GM23338 (cell line): ENCODE results near the gene BAHCC1. TPM values are rescaled to one million over a fixed set of nuclear protein-coding genes. Genes with fewer than 3 reads are reported as not detected.

ENCODE experiments used
- ATAC-seq: fragments of 200-7000 bp; cut with Tn5 transposase; 3 replicates; pipeline ENCODE4 v1.9.1; 2020
- DNase-seq: peaks from one replicate; pipeline ENCODE4 v3.0.0-alpha.2; 2015; ENCODE audit warnings: low spot score
- H2AFZ ChIP-seq: fragments of 200-600 bp; sonication (generic); 2 replicates; pipeline ENCODE4 v1.8.0; 2016; ENCODE audit warnings: antibody characterized with exemption, mild to moderate bottlenecking, moderate library complexity
- H3F3A ChIP-seq: fragments of 200-600 bp; sonication (generic); replicated peaks from 2 replicates; pipeline ENCODE4 v1.8.0; 2017; ENCODE audit warnings: antibody characterized with exemption, mixed run types, low read depth
- H3K27ac ChIP-seq: fragments of 200-600 bp; sonication (generic); 2 replicates; pipeline ENCODE4 v1.6.1; 2016; ENCODE audit warnings: low read depth
- H3K27me3 ChIP-seq: fragments of 200-600 bp; sonication (generic); 2 replicates; pipeline ENCODE4 v1.8.0; 2016; ENCODE audit warnings: mild to moderate bottlenecking, mixed run types, moderate library complexity; ENCODE audit not compliant: insufficient read depth
- H3K36me3 ChIP-seq: fragments of 200-600 bp; sonication (generic); 2 replicates; pipeline ENCODE4 v1.8.0; 2016; ENCODE audit warnings: mild to moderate bottlenecking; ENCODE audit not compliant: insufficient read depth
- H3K4me1 ChIP-seq: fragments of 200-600 bp; sonication (generic); 2 replicates; pipeline ENCODE4 v1.8.0; 2016; ENCODE audit warnings: mild to moderate bottlenecking, moderate library complexity; ENCODE audit not compliant: insufficient read depth
- H3K4me2 ChIP-seq: fragments of 200-600 bp; sonication (generic); 2 replicates; pipeline ENCODE4 v1.7.1; 2017; ENCODE audit warnings: mixed run types
- H3K4me3 ChIP-seq: fragments of 200-600 bp; sonication (generic); 2 replicates; pipeline ENCODE4 v1.6.1; 2016; ENCODE audit warnings: mixed run types
- H3K79me2 ChIP-seq: fragments of 200-600 bp; sonication (generic); replicated peaks from 2 replicates; pipeline ENCODE4 v1.8.0; 2017; ENCODE audit warnings: mild to moderate bottlenecking; ENCODE audit not compliant: insufficient read depth
- H3K9me2 ChIP-seq: fragments of 200-600 bp; sonication (generic); 2 replicates; pipeline ENCODE4 v1.8.0; 2017; ENCODE audit not compliant: insufficient read depth
- H4K20me1 ChIP-seq: fragments of 200-600 bp; sonication (generic); replicated peaks from 2 replicates; pipeline ENCODE4 v1.8.0; 2017; ENCODE audit warnings: mild to moderate bottlenecking; ENCODE audit not compliant: insufficient read depth
- H3K27ac Mint-ChIP-seq: 2 replicates; pipeline ENCODE4 v1.8.0; 2020; ENCODE audit warnings: inconsistent platforms, mild to moderate bottlenecking, moderate library complexity, mixed read lengths
- H3K27me3 Mint-ChIP-seq: 3 replicates; pipeline ENCODE4 v1.8.0; 2022; ENCODE audit warnings: low read depth, mild to moderate bottlenecking, moderate library complexity, mixed read lengths, inconsistent platforms; ENCODE audit not compliant: insufficient read depth, poor library complexity
- H3K36me3 Mint-ChIP-seq: 3 replicates; pipeline ENCODE4 v1.8.0; 2021; ENCODE audit warnings: low read depth, mild to moderate bottlenecking, inconsistent platforms, moderate library complexity, mixed read lengths
- H3K4me1 Mint-ChIP-seq: 3 replicates; pipeline ENCODE4 v1.8.0; 2020; ENCODE audit warnings: mild to moderate bottlenecking, inconsistent platforms, mixed read lengths
- H3K4me3 Mint-ChIP-seq: 3 replicates; pipeline ENCODE4 v1.8.0; 2021; ENCODE audit warnings: moderate library complexity, mild to moderate bottlenecking, inconsistent platforms, mixed read lengths
- H3K9me3 Mint-ChIP-seq: 3 replicates; pipeline ENCODE4 v1.8.0; 2020; ENCODE audit warnings: moderate library complexity, mild to moderate bottlenecking, inconsistent platforms, mixed read lengths
- CREB1 ChIP-seq: fragments of 250-450 bp; sonication (Bioruptor Pico); IDR thresholded peaks from 2 replicates; pipeline ENCODE4 v1.5.0; 2020; ENCODE audit warnings: low read depth, mild to moderate bottlenecking, moderate library complexity
- EZH2 ChIP-seq: fragments of 200-600 bp; sonication (generic); IDR thresholded peaks from one replicate; pipeline ENCODE4 v1.8.0; 2017; ENCODE audit warnings: antibody characterized with exemption, mild to moderate bottlenecking, low read depth; ENCODE audit not compliant: unreplicated experiment
- POLR2AphosphoS5 ChIP-seq: IDR thresholded peaks from 2 replicates; pipeline ENCODE4 v1.6.1; 2016; ENCODE audit warnings: antibody characterized with exemption, low read depth
- STAT1 ChIP-seq: IDR thresholded peaks from one replicate; pipeline ENCODE4 v1.6.1; 2016; ENCODE audit warnings: antibody characterized with exemption; ENCODE audit not compliant: unreplicated experiment
- polyA plus RNA-seq: library from polyadenylated mRNA; unstranded; fragments of >200 nt; fragmentation: Nextera tagmentation; extraction: Ambion mirVana; gene quantifications from 2 replicates; pipeline ENCODE4 v1.2.1, GENCODE V29; 2016
- total RNA-seq: library from RNA; depleted of rRNA; stranded (reverse); fragments of >200 nt; shearing (Covaris generic); gene quantifications from 2 replicates; pipeline ENCODE4 v1.2.3, GENCODE V29; 2014
- TF ChIP-seq, protein P1 (sequence below): fragments of 250-450 bp; sonication (Bioruptor Pico); IDR thresholded peaks from 2 replicates; pipeline ENCODE4 v1.5.0; 2020; ENCODE audit warnings: mild to moderate bottlenecking, moderate library complexity

BAHCC1 gene
- total and polyA plus RNA-seq, 2 experiments from 2014 or later, result 0.24 to 1.1 TPM

DNA sequence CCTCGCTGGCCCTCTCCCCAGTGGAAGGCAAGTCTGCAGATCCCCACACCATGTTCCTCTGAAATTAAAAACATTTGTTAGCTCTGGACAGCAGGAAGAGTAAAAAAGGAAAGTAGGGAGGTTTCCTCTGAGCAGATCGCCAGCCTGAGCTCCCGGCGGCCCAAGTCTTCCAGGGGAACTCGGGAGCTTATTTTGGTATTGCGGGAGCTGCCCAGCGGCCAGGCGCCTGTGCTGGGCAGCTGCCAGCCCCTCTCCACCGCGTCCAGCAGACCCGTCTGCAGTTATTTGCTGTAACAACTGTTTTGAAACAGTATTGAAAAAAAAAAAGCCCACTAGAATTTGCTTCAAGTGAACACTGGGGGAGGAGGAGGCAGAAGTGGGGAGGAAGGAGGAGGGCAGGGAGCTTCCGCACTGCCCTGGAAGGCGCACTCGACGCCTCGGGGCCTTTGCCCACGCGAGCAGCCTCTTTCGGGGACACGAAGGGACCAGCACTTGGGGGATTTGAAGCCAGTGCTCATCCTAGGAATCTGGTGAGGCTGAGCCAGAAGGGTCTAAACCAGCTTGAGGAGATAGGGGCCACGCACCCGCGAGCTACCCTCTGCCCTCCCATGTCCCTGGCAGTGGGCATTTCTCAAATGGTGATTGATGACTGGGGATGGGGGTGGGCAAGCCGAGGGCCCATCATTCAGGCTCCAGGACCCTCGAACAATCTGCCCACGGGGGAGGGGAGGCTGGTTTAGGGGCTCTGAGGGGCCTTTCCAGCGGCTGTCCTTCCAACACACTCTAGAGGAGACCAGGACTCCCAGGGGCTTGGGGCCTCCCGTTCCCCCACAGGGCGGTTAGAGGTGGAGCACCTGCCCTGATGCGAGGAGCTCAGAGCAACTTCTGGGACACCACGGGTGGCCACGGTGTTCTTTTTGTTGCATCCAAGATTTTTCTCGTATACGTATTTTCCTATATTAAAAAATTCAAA lies 3.0 kb upstream of the BAHCC1 start:
- Histone ChIP-seq H3K79me2 (no peaks in the 10 kb centered on the region), H3K27me3 (peaks cover 88% of the 10 kb centered on the region), H3K4me1 (peaks cover 65% of the 10 kb centered on the region), H2AFZ (no peak overlapping the region), H3F3A (peaks cover 14% of the 10 kb centered on the region; the same call in 1 of the 2 replicates), H4K20me1 (peaks cover 10% of the 10 kb centered on the region), H3K4me2 (peak overlapping the region; percentile 78), H3K4me3 (peak overlapping the region; percentile 50), H3K9me2 (no peaks in the 10 kb centered on the region), H3K36me3 (no peaks in the 10 kb centered on the region), H3K27ac (no peak overlapping the region)
- ATAC-seq (no peak), DNase-seq (peak; percentile 42)
- Mint-ChIP-seq H3K27me3 (peaks cover 78% of the 10 kb centered on the region), H3K36me3 (no peaks in the 10 kb centered on the region; the same call in 2 of the 3 replicates), H3K9me3 (no peaks in the 10 kb centered on the region; the same call in 1 of the 3 replicates), H3K27ac (no peak overlapping the region), H3K4me3 (peak overlapping the region; percentile 58), H3K4me1 (peaks cover 43% of the 10 kb centered on the region)
- TF ChIP-seq STAT1 (no peak), POLR2AphosphoS5 (no peak), CREB1 (no peak), EZH2 (peak; percentile 91)
- TF ChIP-seq, protein P1, sequence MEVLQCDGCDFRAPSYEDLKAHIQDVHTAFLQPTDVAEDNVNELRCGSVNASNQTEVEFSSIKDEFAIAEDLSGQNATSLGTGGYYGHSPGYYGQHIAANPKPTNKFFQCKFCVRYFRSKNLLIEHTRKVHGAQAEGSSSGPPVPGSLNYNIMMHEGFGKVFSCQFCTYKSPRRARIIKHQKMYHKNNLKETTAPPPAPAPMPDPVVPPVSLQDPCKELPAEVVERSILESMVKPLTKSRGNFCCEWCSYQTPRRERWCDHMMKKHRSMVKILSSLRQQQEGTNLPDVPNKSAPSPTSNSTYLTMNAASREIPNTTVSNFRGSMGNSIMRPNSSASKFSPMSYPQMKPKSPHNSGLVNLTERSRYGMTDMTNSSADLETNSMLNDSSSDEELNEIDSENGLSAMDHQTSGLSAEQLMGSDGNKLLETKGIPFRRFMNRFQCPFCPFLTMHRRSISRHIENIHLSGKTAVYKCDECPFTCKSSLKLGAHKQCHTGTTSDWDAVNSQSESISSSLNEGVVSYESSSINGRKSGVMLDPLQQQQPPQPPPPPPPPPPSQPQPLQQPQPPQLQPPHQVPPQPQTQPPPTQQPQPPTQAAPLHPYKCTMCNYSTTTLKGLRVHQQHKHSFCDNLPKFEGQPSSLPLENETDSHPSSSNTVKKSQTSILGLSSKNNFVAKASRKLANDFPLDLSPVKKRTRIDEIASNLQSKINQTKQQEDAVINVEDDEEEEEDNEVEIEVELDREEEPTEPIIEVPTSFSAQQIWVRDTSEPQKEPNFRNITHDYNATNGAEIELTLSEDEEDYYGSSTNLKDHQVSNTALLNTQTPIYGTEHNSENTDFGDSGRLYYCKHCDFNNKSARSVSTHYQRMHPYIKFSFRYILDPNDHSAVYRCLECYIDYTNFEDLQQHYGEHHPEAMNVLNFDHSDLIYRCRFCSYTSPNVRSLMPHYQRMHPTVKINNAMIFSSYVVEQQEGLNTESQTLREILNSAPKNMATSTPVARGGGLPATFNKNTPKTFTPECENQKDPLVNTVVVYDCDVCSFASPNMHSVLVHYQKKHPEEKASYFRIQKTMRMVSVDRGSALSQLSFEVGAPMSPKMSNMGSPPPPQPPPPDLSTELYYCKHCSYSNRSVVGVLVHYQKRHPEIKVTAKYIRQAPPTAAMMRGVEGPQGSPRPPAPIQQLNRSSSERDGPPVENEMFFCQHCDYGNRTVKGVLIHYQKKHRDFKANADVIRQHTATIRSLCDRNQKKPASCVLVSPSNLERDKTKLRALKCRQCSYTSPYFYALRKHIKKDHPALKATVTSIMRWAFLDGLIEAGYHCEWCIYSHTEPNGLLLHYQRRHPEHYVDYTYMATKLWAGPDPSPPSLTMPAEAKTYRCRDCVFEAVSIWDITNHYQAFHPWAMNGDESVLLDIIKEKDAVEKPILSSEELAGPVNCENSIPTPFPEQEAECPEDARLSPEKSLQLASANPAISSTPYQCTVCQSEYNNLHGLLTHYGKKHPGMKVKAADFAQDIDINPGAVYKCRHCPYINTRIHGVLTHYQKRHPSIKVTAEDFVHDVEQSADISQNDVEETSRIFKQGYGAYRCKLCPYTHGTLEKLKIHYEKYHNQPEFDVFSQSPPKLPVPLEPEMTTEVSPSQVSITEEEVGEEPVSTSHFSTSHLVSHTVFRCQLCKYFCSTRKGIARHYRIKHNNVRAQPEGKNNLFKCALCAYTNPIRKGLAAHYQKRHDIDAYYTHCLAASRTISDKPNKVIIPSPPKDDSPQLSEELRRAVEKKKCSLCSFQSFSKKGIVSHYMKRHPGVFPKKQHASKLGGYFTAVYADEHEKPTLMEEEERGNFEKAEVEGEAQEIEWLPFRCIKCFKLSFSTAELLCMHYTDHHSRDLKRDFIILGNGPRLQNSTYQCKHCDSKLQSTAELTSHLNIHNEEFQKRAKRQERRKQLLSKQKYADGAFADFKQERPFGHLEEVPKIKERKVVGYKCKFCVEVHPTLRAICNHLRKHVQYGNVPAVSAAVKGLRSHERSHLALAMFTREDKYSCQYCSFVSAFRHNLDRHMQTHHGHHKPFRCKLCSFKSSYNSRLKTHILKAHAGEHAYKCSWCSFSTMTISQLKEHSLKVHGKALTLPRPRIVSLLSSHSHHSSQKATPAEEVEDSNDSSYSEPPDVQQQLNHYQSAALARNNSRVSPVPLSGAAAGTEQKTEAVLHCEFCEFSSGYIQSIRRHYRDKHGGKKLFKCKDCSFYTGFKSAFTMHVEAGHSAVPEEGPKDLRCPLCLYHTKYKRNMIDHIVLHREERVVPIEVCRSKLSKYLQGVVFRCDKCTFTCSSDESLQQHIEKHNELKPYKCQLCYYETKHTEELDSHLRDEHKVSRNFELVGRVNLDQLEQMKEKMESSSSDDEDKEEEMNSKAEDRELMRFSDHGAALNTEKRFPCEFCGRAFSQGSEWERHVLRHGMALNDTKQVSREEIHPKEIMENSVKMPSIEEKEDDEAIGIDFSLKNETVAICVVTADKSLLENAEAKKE (CRISPR knock-in tag), result no peak
